Ectodermal cell (in vitro differentiated cells): Measurements from ENCODE around the gene EPS8L3.
"Not testable (repeated sequence)": the region's sequence is repeated elsewhere in the genome, so short reads cannot be mapped to it uniquely, and the experiment has no call there.

ENCODE experiments used
- H3K27ac ChIP-seq: 2 replicates; pipeline ENCODE4 v1.7.0; 2013; ENCODE audit warnings: mild to moderate bottlenecking, low read depth, low read length; ENCODE audit not compliant: insufficient read depth, poor library complexity, severe bottlenecking
- H3K27me3 ChIP-seq: 2 replicates; pipeline ENCODE4 v1.7.0; 2013; ENCODE audit warnings: mild to moderate bottlenecking, low read length; ENCODE audit not compliant: insufficient read depth, control insufficient read depth, poor library complexity, severe bottlenecking
- H3K36me3 ChIP-seq: one replicate; pipeline ENCODE4 v1.7.0; 2013; ENCODE audit warnings: low read length; ENCODE audit not compliant: control insufficient read depth, insufficient read depth
- H3K4me1 ChIP-seq: one replicate; pipeline ENCODE4 v1.7.0; 2013; ENCODE audit warnings: low read length; ENCODE audit not compliant: control insufficient read depth, insufficient read depth
- H3K4me3 ChIP-seq: 2 replicates; pipeline ENCODE4 v1.7.0; 2013; ENCODE audit warnings: low read depth, low read length, control low read depth; ENCODE audit not compliant: insufficient read depth
- H3K9me3 ChIP-seq: 2 replicates; pipeline ENCODE4 v1.7.0; 2013; ENCODE audit warnings: mild to moderate bottlenecking, low read length, moderate library complexity; ENCODE audit not compliant: control insufficient read depth
- WGBS, 2 experiments: methylation state at CpG; one replicate each; pipeline ENCODE4 v1.1.7; 2013; ENCODE audit warnings: missing lambda C conversion rate in 2 of 2; 5-methylcytosine and 5-hydroxymethylcytosine counted together

Gene EPS8L3

DNA sequence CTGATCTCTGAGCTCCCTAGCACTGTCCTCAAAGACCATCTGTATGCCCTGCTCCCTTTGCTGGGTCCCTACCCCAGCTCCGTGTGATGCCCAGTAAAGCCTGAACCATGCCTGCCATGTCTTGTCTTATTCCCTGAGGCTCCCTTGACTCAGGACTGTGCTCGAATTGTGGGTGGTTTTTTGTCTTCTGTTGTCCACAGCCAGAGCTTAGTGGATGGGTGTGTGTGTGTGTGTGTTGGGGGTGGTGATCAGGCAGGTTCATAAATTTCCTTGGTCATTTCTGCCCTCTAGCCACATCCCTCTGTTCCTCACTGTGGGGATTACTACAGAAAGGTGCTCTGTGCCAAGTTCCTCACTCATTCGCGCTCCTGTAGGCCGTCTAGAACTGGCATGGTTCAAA is 46.0 kb downstream of the EPS8L3 start:
- 91 to 93% methylated on average over 5 of the region's 5 CpGs for WGBS, 2 experiments
- Histone ChIP-seq H3K36me3 (no peaks in the 10 kb centered on the region), H3K27me3 (no peaks in the 10 kb centered on the region), H3K9me3 (no peaks in the 10 kb centered on the region), H3K27ac (no peak overlapping the region), H3K4me3 (no peak overlapping the region), H3K4me1 (no peaks in the 10 kb centered on the region)

GRCh38 chr1:109716570-109717090 is 47.1 kb downstream of the EPS8L3 start:
- Histone ChIP-seq H3K4me3 (no peak overlapping the region), H3K27me3 (no peaks in the 10 kb centered on the region), H3K9me3 (no peaks in the 10 kb centered on the region), H3K36me3 (no peaks in the 10 kb centered on the region), H3K4me1 (no peaks in the 10 kb centered on the region), H3K27ac (no peak overlapping the region)
- WGBS, 2 experiments = 92 to 95% methylated on average over 3 of the region's 3 CpGs

GRCh38 chr1:109716121-109716520 is 47.6 kb downstream of the EPS8L3 start:
- WGBS, 2 experiments = 96 to 98% methylated on average over 3 of the region's 3 CpGs
- Histone ChIP-seq H3K9me3 (no peaks in the 10 kb centered on the region), H3K36me3 (no peaks in the 10 kb centered on the region), H3K4me1 (no peaks in the 10 kb centered on the region), H3K27ac (no peak overlapping the region), H3K4me3 (no peak overlapping the region), H3K27me3 (no peaks in the 10 kb centered on the region)

GRCh38 chr1:109714661-109715372 is 48.9 kb downstream of the EPS8L3 start:
- no peaks in the 10 kb centered on the region for H3K36me3 ChIP-seq
- H3K9me3 ChIP-seq = no peaks in the 10 kb centered on the region
- no peaks in the 10 kb centered on the region for H3K27me3 ChIP-seq
- no peaks in the 10 kb centered on the region for H3K4me1 ChIP-seq
- WGBS, 2 experiments = 92 to 94% methylated on average over 12 of the region's 12 CpGs
- H3K4me3 ChIP-seq = no peak overlapping the region
- no peak overlapping the region for H3K27ac ChIP-seq

GRCh38 chr1:109713636-109714035 is 50.1 kb downstream of the EPS8L3 start:
- WGBS, 2 experiments = 88 to 90% methylated on average over 5 of the region's 5 CpGs
- Histone ChIP-seq H3K4me1 (no peaks in the 10 kb centered on the region), H3K36me3 (no peaks in the 10 kb centered on the region), H3K4me3 (no peak overlapping the region), H3K9me3 (no peaks in the 10 kb centered on the region), H3K27me3 (no peaks in the 10 kb centered on the region), H3K27ac (no peak overlapping the region)

DNA sequence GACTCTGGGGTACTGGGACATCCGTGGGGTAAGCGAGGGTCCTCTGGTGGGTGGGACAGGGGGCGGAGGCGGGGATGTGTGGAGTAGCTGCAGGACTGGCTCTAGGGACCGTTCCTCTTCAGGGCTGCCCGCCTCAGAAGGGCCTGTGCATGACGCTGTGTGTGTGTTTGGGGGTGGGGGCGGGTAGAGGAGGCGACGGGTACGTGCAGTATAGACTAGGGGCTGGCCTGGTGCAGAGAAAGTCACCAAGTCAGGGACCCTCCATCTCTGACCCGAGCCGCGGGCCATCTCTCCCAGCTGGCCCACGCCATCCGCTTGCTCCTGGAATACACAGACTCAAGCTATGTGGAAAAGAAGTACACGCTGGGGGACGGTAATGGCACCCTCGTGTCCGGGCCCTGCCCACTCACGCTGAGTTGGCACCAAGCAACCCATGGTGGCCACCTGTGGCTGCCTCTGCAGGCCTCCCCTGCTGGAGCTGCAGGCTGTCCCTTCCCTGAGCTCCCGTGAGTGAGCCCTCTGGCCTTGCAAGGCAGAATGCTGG is 51.3 kb downstream of the EPS8L3 start:
- Histone ChIP-seq H3K27me3 (no peaks in the 10 kb centered on the region), H3K9me3 (no peaks in the 10 kb centered on the region), H3K27ac (no peak overlapping the region), H3K4me3 (no peak overlapping the region), H3K36me3 (no peaks in the 10 kb centered on the region), H3K4me1 (no peaks in the 10 kb centered on the region)
- WGBS, 2 experiments = 94% methylated on average over 22 of the region's 22 CpGs

DNA sequence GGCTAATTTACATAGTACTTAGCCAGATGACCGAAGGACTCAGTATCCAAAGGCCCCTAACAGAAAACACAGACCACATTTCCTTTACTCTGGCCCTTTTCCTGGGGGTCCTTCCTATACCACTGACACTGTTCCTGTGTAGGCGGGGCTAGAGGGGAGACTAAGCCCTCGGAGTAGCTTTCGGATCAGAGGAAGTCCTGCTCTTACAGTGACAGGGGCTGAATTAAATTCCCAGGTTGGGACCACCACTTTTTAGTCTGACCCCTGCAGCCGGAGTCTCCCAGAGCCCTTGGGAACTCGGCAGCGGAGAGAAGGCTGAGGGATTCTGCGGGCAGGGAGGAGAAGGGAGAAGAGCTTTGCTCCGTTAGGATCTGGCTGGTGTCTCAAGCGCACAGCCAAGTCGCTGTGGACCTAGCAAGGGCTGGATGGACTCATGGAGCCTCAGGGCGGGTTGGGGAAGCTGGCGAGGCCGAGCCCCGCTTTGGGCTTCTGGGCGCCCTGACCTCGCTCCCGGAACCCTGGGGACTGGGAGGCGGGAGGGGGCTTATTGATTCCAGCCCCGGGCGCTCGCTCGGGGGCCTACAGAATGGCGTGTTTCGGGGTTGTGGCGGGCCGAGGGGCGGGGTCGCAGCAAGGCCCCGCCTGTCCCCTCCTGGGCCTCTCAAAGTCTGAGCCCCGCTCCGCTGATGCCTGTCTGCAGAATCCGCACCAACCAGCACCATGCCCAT is 52.0 kb downstream of the EPS8L3 start, which contains the start of gene GSTM5:
GSTM5 (plus strand) TSS at position 659 of the 728 bp plus-strand sequence; CDS start at position 721, 62 bp downstream.
- not testable (repeated sequence) for H3K4me1 ChIP-seq, H3K27me3 ChIP-seq, H3K9me3 ChIP-seq, H3K27ac ChIP-seq, H3K4me3 ChIP-seq, H3K36me3 ChIP-seq
- WGBS, 2 experiments = 93% methylated on average over 32 of the region's 33 CpGs

GRCh38 chr1:109709822-109710221 is 53.9 kb downstream of the EPS8L3 start:
- not testable (repeated sequence) for H3K9me3 ChIP-seq, H3K27me3 ChIP-seq

DNA sequence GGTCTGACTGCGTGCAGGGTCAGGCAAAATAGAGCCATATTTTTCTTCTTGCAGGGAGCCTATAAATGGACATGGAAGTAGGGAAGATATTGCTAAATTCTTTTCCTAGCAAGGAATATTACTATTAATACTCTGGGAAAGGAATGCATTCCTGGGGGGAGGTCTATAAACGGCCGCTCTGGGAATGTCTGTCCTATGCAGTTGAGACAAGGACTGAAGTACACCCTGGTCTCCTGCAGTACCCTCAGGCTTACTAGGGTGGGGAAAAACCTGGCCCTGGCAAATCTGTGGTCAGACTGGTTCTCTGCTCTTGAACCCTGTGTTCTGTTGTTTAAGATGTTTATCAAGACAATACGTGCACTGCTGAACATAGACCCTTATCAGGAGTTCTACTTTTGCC is 54.8 kb downstream of the EPS8L3 start:
- H3K36me3 ChIP-seq, H3K27me3 ChIP-seq, H3K4me3 ChIP-seq, H3K27ac ChIP-seq, H3K4me1 ChIP-seq, H3K9me3 ChIP-seq: not testable (repeated sequence)
- 90 to 95% methylated on average over 4 of the region's 4 CpGs for WGBS, 2 experiments

More at GRCh38 chr1:109709822-109710221, 53.9 kb downstream of the EPS8L3 start:
- H3K36me3 ChIP-seq, H3K4me3 ChIP-seq, H3K27ac ChIP-seq, H3K4me1 ChIP-seq: not testable (repeated sequence)

- H3K27me3 ChIP-seq = no peaks in the 10 kb centered on the region
- H3K27ac ChIP-seq = no peak overlapping the region
- no peaks in the 10 kb centered on the region for H3K36me3 ChIP-seq
- no peak overlapping the region for H3K4me3 ChIP-seq
- no peaks in the 10 kb centered on the region for H3K9me3 ChIP-seq
- WGBS, 2 experiments = 91 to 94% methylated on average over 4 of the region's 4 CpGs
- H3K4me1 ChIP-seq = no peaks in the 10 kb centered on the region
These were observed 58.3 kb downstream of the EPS8L3 start for GRCh38 chr1:109705411-109705810.
